HG03095 (cell line): ENCODE results near the gene GLDC.
"Not testable (repeated sequence)": the region's sequence is repeated elsewhere in the genome, so short reads cannot be mapped to it uniquely, and the experiment has no call there.

ENCODE experiments used
- ATAC-seq: cut with Tn5 transposase; IDR thresholded peaks from one replicate; pipeline ENCODE4 v1.9.1; 2021; ENCODE audit warnings: moderate library complexity; ENCODE audit not compliant: unreplicated experiment

The GLDC gene

DNA sequence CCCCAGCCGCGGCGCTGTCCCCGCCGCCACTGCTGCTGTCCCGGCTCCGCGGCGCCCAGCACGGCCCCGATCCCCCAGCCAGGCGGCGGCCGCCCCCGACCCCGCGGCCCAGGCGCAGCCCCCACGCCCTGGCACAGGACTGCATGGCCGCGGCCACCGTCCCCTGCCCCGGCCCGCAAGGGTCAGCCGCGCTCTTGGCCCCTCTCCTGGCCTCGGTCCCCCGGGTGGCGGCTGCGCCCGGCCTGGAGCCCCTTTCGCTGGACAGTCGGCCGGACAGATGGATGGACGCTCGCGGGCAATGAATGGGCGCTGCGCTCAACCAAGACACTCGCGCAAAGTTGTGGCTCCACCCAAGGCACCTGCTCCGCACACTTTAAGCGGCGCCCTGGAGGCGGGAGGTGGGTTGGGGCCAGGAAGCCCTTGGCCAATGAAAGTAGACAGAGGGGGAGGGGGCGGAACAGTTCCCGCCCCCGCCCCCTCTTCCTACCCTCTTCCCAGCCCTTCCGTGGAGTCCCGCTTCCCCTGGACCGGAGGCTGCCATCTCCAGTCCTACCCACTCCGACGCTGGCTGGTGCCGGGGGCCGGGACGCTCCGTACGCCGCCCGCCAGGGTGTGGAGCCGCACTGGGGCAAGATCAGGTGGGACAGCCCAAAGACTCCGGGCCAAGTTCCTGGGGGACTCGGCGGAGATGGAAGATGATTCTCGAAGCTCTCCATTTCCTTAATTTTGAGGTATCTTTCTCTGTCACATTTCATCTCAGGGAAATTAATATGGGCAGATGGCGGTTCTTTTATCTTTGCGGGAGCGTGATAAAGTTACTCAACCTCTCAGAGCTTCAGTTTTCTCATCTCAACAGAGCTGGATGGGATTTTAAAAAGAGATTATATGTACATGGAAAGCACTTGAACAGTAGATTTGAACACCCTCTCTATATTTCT, at the start of gene GLDC:
Gene GLDC (minus strand): TSS at position 375 of the 938 bp plus-strand sequence. CDS start 230 bp downstream, at position 145.
- ATAC-seq: peak; percentile 93

DNA sequence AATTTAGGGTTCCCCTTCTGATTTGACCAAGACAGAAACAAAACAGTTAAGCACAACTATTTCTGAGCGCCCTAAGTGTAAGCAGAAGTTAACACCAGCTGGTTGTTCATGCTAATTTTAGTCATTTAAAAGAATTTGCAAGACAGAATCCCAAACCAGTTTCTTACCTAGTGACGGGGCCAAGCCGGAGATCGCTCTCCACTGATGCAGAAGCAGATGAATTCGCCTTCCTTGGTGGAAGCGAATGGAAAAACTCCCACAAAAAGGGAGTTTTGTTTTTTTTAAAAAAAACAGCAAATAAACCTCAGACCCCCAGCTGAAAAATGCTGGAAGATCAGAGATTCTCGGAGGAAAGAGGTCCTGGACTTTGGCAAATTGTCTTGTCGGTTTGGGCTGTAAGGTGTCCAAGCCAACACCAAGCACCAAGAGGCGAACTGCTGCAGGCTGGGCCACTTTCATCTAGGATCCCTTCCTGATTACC, 47.4 kb upstream of the GLDC start:
- no peak for ATAC-seq

DNA sequence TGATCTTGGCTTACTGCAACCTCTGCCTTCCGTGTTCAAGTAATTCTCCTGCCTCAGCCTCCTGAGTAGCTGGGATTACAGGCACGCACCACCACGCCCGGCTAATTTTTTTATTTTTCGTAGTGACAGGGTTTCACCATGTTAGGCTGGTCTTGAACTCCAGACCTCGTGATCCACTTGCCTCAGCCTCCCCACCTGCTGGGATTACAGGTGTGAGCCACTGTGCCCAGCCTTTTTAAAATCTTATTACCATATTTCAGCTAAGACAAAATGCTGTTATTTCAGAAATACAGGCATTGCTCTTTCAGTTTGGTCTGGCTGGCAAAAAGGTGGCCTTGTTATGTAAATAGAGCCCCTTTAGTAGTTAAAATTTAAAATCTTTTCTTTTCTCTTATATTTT, 46.9 kb upstream of the GLDC start:
- no peak for ATAC-seq

DNA sequence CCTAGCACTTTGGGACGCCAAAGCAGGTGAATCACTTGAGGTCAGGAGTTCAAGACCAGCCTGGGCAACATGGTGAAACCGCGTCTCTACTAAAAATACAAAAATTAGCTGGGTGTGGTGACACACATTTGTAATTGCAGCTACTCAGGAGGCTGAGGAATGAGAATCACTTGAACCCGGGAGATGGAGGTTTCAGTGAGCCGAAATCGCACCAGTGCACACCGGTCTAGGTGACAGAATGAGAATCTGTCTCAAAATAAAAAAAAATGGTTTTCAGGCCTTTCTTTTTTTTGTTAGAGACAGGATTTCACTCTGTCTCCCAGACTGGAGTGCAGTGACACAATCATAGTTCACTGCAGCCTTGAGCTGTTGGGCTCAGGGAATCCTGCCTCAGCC, 45.1 kb upstream of the GLDC start:
- not testable (repeated sequence) for ATAC-seq

DNA sequence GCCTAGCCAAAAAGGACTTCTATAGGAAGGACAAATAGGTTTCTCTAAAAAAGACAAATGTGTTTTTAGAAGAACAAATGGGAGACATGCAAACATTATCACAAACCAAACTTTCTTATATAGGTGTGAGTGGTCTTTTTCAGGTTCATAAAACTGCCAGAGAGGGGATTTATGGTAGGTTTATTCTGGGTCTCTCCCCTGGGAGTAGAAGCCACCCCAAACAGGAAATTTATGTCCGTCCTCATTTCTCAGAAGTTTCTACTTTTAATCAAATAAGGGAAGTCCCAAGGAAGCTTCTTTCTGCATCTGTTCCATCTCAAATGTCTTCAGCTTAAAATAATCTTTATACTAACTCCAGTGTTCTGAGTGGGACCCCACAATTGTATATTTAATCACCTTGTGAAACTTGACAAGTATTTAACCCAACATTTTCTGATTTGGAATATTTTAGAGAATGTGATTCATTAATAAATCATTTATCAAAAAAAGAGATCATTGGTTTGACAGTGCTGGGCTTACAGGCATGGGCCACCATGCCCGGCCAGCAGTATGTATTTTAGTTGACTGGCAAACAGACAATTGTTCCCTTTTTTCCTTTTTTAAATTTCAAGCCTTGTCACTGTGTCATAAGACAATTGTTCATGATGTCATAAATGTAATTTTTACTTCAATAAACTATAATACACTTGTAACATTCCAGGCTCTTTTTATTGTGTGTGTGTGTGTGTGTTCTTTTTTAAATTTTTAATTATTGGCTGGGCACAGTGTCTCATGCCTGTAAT, 44.6 kb upstream of the GLDC start:
- ATAC-seq: peak; percentile 45

DNA sequence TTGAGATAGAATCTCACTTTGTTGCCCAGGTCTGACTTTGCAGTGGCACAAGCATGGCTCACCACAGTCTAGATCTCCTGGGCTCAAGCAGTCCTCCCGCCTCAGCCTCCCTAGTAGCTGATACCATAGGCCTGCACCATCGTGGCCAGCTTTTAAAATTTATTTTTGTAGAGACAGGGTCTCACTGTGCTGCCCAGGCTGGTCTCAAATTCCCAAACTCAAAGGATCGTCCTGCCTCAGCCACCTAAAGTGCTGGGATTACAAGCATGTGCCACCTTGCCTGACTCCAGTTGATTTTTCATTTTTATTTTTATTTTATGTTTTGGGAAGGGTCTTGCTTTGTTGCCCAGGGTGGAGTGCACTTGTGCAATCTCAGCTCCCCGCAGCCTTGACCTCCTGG, 41.7 kb upstream of the GLDC start:
- no peak for ATAC-seq

DNA sequence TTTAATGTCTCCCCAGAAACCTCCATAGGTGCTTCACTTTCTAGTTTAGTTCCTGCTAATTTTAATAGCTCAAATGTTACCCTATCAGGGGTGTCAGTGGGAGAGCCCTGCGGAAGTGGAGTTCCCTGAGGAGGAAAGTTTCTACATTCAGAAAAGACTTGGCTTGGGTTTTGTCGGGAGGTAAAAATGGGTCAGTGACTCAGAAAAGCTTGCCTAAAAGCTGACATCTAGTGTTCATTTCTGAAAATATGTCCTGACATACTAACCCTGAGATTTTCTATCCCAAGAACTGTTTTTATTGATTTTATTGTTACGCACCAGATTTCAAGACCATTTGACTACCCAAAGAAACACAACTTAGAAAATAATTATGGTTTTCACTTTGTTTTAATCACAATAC, 40.9 kb upstream of the GLDC start:
- no peak for ATAC-seq

DNA sequence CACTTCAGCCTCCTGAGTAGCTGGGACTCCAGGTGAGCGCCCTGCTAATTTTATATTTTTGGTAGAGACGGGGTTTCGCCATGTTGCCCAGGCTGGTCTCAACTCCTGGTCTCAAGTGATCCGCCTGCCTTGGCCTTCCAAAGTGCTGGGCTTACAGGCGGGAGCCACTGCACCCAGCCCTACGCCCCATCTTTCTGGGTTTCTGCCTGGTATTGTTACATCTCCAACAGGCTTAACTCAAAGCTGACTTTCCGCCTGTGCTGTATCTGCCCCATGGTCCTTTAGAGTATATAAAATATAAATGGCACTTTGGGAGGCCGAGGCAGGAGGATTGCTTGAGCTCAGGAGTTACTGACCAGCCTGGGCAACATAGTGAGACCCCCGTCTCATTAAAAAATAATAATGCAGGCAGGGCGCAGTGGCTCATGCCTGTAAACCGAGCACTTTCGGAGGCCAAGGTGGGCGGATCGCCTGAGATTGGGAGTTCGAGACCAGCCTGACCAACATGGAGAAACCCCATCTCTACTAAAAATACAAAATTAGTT, 36.5 kb upstream of the GLDC start:
- ATAC-seq: no peak

DNA sequence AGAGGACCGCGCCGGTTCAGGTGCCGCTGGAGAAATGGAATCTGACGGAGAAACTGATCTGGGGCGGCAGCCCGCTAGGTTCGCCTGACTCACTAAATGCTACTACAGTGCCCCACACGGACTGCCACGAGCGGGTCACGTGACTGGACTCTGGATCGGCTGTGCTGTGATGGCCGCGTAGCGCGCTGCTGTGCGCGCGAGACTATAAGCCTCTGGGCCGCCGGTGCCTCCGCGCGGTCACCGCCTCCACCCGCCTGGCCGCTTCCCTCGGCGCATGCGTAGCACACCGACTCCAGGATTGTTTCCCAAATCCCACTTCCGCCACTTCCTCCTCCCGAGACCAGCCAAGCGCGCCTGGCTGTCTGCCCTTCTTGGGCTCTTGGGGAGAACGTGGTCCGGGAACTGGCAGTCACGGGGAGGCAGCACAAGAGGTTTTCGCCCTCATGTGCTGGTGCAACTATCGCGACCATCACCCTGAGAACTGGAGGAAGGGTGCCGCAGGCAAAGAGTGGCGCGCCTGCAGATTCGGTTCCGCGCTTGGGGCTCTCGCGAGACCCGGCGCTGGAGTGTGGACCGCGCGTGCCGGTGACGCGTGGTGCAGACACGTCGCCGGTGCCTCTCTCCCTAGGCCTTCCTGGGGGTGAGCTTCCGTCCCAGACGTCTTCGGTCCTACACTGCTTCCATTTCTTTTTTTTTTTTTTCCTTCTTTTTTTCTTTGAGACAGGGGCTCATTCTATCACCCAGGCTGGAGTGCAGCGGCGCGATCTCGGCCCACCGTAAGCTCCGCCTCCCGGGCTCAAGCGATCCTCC, 35.8 kb upstream of the GLDC start:
- ATAC-seq: peak; percentile 61

DNA sequence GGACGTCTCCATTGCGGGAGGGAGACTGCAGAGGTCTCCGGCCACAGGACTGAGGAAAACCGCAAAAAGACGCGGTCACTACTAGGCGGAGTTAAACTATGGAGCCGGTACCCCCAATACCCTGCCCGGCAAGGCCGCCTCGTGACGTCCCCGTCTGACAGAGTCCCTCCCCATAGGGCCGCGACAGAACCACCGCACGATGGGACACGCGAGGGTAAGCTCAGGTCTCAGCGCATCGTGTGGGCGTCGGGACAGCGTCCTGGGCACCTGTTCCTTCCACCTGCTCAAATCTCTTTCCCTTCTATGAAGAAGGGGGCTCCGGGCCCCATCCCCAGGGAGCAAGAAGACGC, 35.2 kb upstream of the GLDC start:
- peak; percentile 22 for ATAC-seq

DNA sequence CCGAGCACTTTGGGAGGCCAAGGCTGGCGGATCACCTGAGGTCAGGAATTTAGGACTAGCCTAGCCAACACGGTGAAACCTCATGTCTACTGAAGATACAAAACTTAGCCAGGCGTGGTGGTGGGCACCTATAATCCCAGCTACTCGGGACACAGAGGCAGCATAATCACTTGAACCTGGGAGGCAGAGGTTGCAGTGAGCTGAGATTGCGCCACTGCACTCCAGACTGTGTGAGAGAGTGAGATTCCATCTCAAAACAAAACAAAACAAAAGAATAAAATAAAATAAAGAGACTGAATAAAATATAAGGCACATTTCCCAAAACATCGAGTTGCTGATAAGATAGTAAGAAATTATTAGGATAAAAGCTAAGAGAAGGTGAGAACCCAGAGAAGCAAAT, 32.3 kb upstream of the GLDC start:
- no peak for ATAC-seq

DNA sequence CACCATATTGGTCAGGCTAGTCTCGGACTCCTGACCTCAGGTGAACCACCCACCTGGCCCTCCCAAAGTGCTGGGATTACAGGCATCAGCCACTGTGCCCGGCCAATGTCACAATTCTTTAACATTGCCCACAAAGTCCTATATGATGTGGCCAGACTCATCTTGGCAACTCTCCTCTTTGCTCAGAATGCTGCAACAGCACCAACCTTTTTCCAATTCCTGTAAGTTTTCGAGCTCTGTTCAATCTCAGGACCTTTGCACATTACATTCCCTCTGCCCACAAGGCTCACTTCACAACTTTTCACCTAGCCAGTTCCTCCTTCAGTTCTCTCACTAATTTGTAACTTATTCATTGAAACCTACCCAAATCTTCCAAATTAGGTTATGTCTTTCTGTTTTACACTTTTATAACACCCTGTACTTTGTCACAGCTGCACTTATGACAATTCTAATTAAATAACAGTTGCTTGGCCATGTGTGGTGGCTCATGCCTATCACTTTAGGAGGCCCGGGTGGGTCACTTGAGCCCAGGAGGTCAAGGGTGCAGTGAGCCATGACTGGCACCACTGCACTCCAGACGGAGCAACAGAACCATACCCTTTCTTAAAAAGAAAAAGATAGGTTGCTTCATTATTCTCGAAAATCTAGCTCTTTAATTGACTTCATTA, 30.9 kb upstream of the GLDC start:
- ATAC-seq: no peak

DNA sequence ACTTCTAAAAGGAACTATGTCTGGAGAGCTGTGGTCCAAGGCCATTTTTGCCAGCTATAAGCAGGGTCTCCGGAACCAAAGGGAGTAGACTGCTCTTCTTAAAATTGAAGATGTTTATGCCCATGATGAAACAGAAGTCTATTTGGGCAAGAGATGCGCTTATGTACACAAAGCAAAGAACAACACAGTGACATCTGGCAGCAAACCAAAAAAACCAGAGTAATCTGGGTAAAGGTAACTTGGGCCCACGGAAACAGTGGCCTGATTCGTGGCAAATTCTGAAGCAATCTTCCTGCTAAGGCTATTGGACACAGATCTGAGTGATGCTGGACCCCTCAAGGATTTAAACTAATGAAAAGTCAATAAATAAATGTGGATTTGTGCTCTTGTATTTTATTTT, 29.7 kb upstream of the GLDC start:
- no peak for ATAC-seq

DNA sequence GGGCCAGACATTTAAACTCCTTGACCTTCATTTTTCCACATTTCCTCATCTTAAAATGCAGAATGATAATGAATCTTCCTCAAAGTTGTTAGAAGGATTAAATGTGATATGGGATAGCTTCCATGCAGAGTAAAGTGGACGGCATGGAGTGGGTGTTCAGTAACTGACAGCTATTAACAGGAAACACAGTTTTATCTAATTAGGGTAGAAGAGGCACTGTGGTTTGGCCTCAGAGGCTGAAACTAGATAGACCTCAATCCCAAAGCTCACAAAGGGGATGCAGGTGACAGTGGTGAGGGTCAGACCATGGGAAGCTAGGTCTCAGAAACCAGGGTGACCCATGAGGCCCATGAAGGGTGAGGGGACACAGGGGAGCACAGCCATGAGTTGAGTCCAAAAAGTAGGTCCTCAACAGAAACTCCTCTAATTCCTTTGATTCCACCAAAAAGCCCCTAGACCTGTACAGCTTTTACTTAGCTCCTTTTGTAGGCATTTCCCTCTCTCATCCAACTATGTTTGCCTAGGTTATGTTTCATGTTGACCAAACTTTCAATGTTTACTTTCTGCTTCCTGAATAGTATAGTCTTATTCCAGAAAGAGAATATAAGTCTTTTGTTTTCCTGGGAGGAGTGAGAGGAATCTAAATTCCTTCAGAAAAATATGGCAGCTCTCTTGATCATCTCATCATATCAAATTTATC, 27.9 kb upstream of the GLDC start:
- no peak for ATAC-seq

DNA sequence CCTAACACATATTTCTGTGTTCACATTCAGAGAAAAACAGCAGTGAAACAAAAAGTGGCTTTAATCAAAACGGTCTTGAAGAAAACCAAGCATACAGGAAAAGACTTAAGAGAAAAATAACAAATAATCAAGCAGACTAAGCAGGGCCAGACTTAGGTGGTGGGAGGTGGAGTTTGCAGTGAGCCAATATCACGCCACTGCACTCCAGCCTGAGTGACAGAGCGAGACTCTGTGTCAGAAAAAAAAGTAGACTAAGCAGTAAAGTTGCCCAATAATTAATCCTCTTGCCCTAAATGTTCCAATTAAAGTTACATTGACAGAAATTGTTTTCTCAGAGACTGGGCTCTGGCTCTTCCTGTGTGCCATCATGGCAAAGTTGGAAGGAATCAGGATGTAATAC, 26.6 kb upstream of the GLDC start:
- no peak for ATAC-seq

DNA sequence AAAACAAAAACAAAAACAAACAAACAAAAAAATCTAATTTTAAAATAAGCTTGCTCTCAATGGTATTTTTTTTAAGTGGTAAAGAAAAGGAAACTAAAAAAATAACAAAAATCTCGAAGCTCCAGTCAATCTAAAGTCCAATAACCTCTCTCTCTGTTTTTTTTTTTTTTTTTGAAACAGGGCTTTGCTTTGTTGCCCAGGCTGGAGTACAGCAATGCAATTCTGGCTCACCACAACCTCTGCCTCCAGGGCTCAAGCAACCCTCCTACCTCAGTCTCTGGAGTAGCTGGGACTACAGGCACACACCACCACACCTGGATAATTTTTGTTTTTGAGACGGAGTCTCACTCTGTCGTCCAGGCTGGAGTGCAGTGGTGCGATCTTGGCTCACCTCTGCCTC, 25.9 kb upstream of the GLDC start:
- no peak for ATAC-seq

DNA sequence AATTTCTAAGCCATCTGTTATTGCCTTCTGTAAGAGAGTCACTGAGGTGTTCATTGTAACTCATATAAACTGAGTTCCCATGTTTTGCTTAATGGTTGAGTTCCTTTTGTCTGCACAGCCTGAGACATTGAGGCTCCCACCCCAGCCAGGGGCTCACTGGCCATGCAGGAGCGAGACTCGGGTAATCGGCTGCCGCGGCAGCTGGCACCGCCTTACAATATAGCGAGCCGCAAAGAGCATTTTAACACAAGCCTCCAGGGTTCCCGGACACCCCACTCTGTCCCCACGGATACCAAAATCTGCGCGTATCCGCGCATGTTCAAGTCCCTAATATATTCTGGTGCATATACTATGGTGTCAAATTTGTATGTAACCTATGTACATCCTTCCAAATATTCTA, 24.4 kb upstream of the GLDC start:
- no peak for ATAC-seq

DNA sequence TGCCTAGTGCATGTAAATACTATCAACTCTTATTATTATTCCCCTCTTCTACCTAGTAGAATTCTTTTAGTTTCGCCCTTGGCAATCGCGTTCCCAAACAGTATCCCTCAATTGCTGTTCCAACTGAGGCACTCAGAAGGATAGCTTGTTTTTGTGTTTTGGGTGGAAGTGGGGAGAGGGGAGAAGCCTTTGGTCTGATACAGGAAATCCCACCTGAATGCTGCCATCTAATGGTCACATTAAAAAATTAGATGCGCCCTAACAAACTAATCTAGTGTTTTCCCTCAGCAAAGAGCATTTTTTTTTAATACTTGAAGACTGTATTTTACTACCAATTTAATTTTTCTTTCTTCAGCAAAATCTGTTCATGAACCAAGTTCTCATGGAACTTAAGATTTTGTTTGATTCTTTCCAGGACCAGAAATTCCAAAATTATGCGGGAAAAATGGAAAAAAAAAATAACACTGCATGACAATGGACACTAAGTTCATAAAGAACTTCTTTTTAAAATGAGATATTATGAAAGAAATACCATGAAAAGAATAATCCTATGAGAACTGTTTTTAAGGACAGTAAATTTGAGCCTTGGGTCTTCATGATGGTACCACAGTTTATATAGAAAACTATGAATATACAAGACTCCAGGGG, 22.2 kb upstream of the GLDC start:
- no peak for ATAC-seq

DNA sequence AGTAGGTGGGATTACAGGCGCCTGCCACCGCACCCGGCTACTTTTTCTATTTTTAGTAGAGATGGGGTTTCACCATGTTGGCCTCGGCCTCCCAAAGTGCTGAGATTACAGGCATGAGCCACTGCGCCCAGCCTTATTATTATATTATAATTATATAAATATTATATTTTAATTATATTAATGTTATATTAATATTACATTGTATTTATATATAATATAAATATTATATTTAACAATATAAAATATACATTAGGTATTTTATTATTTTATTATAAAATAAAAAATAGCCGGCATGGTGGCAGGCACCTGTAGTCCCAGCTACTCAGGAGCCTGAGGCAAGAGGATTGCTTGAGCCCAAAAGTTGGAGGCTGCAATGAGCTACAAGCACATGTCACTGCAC, 21.6 kb upstream of the GLDC start:
- no peak for ATAC-seq
